CD4-positive, alpha-beta T cell treated with Interleukin-2 at 100 ng/mL for 4 hours (primary cell): Measurements from ENCODE around the gene ACACA.
"Not testable (repeated sequence)": the region's sequence is repeated elsewhere in the genome, so short reads cannot be mapped to it uniquely, and the experiment has no call there.

ENCODE experiments used
- DNase-seq: peaks from one replicate; pipeline ENCODE4 v3.0.0-alpha.2; 2020; ENCODE audit warnings: low spot score

The ACACA gene

GRCh38 chr17:37406635-37407461 lies at the start of gene ACACA, which contains the start of gene TADA2A:
Gene ACACA (minus strand): TSS chr17:37406836. CDS start chr17:37406299, 537 bp downstream.
Gene TADA2A (plus strand): TSS chr17:37406886. CDS start chr17:37411366, 4,480 bp downstream.
- DNase-seq = peak; percentile 69

DNA sequence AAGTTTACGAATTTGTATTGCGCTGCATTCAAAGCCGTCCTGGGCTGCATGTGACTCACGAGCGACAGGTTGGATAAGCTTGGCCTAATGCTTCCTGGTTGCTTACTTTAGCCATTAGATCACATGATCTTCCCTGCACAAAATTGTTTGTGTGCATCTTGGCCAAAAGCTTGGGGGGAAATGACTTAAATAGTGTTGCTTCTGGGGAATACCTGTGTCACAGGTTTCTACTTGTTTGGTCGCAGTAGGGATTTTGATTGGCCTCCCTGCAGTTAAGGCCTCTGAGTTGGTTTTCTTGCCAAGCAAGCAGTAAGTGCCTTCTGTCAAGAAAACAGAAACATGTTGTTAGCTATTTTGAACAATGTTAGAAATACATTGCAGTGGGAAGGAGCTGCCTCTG lies 43.5 kb upstream of the ACACA start:
- no peak for DNase-seq

DNA sequence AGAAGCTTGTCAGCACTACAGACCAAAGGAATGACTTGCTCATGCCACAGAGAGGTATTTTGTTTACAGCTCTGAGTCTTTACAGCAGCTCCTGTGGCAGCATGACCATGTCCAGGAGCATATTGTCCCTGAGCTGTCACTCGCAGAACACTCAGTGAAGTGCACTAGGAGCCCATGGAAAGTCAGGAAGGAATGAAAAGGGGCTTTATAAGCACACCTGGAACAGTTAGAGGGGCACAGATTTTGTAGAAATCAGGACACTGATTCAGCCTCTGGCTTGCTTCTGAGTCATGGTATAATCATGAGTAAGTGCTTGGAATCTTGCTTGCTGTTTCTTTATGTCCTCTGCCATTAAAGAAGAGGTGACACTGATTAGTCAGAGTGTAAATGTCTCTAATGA lies 41.0 kb upstream of the ACACA start:
- no peak for DNase-seq

GRCh38 chr17:37446027-37446426 lies 39.4 kb upstream of the ACACA start:
- DNase-seq = no peak

- not testable (repeated sequence) for DNase-seq
Observed at GRCh38 chr17:37441369-37442014, 34.9 kb upstream of the ACACA start.

DNA sequence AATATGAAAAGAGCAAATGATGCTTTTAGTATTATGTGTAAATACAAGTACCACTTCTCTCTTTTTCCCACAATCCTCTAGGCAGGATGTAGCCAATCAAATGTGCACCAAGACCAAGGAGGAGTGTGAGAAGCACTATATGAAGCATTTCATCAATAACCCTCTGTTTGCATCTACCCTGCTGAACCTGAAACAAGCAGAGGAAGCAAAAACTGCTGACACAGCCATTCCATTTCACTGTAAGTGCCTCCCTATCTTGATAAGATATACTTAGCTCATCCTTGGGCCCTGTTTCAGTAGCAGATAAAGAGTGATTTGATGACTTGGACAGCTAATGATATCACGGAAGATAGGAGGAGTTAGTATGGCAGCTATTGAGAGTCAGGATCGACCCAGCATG lies 33.8 kb upstream of the ACACA start:
- DNase-seq = no peak

GRCh38 chr17:37438141-37438540 lies 31.5 kb upstream of the ACACA start:
- DNase-seq = no peak

DNA sequence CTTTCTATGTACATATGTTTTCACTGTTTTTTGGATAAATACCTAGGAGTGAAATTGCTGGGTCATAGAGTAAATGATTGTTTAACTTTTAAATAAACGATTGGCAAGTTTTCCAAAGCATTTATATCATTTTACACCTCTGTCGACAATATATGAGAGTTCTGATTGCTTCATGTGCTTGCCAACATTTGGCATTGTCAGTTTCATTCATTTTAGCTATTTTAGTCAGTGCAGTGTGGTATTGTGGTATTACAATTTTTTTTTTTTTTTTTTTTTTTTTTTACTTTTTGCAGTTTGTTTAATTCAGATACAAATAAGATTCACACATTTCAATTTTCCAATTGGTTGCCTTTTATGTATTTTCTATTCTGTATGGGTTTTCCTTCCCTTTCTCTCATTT lies 26.0 kb upstream of the ACACA start:
- no peak for DNase-seq

- DNase-seq = peak; percentile 5
Observed at GRCh38 chr17:37430051-37430627, 23.5 kb upstream of the ACACA start.

- no peak for DNase-seq
Observed at GRCh38 chr17:37429453-37429852, 22.8 kb upstream of the ACACA start.

DNA sequence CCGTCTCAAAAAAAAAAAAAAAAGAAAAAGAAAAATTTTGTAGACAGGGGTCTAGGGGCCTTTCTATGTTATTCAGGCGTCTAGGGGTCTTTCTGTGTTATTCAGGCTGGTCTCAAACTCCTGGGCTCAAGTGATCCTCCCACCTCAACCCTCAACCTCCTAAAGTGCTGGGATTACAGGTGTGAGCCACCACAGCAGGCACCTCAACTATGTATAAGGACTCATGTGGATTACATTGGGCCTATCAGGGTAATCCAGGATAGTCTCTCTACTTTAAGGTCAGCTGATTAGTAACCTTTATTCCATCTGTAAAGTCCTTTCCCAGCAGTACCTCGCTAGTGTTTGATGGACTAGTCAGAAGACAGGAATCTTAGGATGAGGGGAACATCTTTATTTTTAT lies 22.4 kb upstream of the ACACA start:
- no peak for DNase-seq

DNA sequence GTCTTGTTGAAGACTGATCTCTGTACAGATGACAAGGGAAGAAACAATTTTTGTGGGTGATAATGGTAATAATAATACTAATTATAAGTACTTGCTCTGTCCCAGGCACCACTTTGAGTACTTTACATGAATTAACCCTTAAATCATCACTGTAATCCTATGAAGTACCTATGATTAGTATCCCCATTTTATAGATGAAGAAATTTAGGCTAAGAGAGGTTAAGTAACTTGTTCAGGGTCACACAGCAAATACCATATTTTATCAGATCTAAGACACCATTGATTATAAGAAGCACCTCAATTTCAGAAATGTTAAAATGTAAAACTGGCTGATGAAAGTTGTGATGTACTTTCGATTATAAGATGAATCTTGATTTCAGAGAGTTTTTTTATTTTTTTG lies 18.6 kb upstream of the ACACA start:
- DNase-seq = no peak

DNA sequence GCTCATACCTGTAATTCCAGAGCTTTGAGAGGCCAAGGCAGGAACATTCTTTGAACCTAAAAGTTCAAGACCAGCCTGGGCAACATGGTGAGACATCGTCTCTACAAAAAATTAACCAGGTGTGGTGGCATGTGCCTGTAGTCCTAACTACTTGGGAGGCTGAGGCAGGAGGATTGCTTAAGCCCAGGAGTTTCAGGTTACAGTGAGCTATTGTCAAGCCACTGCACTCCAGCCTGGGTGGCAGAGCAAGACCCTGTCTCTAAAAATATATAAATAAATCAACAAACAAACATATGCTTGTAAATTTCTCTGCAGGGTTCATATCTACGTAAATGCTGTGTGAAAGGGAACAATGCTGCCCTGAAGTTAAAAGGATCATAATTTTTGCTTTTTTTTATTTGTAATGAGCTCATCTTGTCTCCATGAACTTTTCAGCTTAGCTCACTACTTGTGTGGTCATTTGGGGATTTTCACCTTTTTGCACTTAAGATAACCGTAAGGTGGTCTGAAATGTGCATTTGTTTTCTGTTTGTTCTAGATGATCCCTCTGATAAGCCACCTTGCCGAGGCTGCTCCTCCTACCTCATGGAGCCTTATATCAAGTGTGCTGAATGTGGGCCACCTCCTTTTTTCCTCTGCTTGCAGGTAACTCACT lies 16.5 kb upstream of the ACACA start:
- no peak for DNase-seq

DNA sequence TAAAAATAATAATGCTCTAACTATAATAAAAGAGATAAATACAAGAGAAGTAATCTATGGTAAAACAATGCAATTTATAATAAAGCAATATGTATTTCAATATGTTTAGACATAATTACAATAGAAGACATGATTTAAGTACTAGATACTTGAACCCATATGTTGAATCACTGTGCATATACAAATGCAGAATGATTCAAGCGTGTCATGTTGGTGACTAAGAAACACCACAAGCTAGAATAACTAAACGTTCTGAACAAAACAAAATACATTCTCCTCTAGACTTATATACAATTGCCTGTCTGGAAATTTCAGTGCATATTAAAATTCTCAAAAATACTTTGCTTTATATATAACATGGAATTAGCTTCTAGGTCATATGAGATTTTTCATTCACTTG lies 11.2 kb upstream of the ACACA start:
- no peak for DNase-seq

GRCh38 chr17:37413875-37414519 lies 7.4 kb upstream of the ACACA start:
- DNase-seq = no peak

- DNase-seq = no peak
Observed at GRCh38 chr17:37410357-37410756, 3.7 kb upstream of the ACACA start.

DNA sequence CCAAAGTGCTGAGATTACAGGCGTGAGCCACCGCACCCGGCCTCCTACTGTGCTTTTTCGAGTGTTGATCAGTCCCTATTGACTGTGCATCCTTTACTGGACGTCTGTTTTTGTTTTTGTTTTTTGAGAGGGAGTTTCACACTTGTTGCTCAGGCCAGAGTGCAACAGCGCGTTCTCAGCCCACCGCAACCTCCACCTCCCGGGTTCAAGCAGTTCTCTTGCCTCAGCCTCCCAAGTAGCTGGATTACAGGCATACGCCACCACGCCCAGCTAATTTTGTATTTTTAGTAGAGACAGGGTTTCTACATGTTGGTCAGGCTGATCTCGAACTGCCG lies 1.5 kb upstream of the ACACA start:
- DNase-seq = not testable (repeated sequence)

GRCh38 chr17:37405955-37406634 lies 541 bp downstream of the ACACA start:
- DNase-seq = no peak

DNA sequence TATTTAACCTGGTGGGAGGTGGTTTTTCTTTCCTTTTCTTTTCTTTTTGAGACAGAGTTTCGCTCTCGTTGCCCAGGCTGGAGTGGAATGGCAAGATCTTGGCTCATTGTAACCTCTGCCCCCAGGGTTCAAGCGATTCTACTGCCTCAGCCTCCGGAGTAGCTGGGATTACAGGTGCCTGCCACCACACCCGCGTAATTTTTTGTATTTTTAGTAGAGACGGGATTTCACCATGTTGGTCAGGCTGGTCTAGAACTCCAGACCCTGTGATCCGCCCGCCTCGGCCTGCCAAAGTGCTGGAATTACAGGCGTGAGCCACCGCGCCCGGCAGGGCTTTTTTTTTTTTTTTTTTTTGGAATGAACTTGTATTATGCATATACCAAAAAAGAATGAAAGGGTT lies 1.1 kb downstream of the ACACA start:
- DNase-seq = not testable (repeated sequence)

GRCh38 chr17:37400505-37400904 lies 6.1 kb downstream of the ACACA start:
- DNase-seq = no peak

DNA sequence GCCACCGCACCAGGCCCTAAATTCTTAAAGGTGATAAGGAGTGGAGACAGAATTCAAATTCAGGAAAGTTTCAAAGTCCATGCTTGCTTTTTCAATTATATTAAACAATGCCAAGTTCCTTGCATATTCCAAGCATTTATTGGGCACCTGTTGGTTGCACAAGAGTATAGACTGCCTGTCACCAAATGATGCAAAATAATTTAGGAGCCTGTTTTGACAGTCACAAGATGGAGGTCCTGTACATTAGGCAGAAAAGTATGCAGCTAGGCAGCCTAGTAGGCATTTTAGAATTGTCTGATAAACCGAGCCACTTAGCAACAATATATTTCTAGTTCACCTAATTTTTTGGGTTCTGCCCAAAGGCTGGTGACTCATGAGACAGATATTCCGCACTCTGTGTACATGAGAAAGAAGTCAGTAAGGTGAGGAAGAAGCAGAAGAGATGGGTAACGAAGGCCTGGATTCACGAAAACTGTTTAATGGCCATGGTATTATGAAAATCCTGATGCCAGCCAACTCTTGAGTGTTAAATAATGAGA lies 7.3 kb downstream of the ACACA start:
- DNase-seq = no peak
